Stimulated activated naive CD8-positive, alpha-beta T cell treated with anti-CD3 and anti-CD28 coated beads, Interleukin-15, amount 100 ng/mL, for 72 hours (primary cell): Measurements from ENCODE around the gene GRK6.

ENCODE experiments used
- ATAC-seq: fragments of 150-1000 bp; cut with Tn5 transposase; 2 replicates; pipeline ENCODE4 v1.10.0; 2021; ENCODE audit warnings: mild to moderate bottlenecking, moderate library complexity
- DNase-seq, 2 donors: peaks; one replicate each; pipeline ENCODE4 v3.0.0; 2021 to 2022
- H3K27ac Mint-ChIP-seq, 2 donors: one replicate each; pipeline ENCODE4 v1.8.0; 2022; ENCODE audit warnings: mild to moderate bottlenecking in 2 of 2, mixed read lengths in 2 of 2, moderate library complexity in 2 of 2
- H3K27me3 Mint-ChIP-seq: one replicate; pipeline ENCODE4 v1.8.0; 2022; ENCODE audit warnings: mixed read lengths
- H3K4me1 Mint-ChIP-seq: one replicate; pipeline ENCODE4 v1.8.0; 2022; ENCODE audit warnings: mild to moderate bottlenecking, mixed read lengths
- H3K4me3 Mint-ChIP-seq, 2 donors: one replicate each; pipeline ENCODE4 v1.8.0; 2022; ENCODE audit warnings: mild to moderate bottlenecking in 2 of 2, mixed read lengths in 2 of 2, moderate library complexity in 1 of 2
- H3K9me3 Mint-ChIP-seq, 2 donors: one replicate each; pipeline ENCODE4 v1.8.0; 2022; ENCODE audit warnings: mixed read lengths in 2 of 2

The GRK6 gene

GRCh38 chr5:177440211-177440989, 13.9 kb downstream of the GRK6 start:
- Mint-ChIP-seq H3K4me3 (peak overlapping the region; percentile 19 to 25), H3K4me1 (peaks cover 88% of the 10 kb centered on the region), H3K27ac (peak overlapping the region; percentile 72 to 89), H3K27me3 (no peaks in the 10 kb centered on the region), H3K9me3 (no peaks in the 10 kb centered on the region)
- ATAC-seq (peak; percentile 83), DNase-seq (peak in 1 of 2 donors; percentile 61)

GRCh38 chr5:177440990-177441780, 14.7 kb downstream of the GRK6 start:
- Mint-ChIP-seq H3K9me3 (no peaks in the 10 kb centered on the region), H3K4me1 (peaks cover 91% of the 10 kb centered on the region), H3K4me3 (no peak overlapping the region), H3K27ac (peak overlapping the region in 1 of 2 donors; percentile 93), H3K27me3 (no peaks in the 10 kb centered on the region)
- DNase-seq (no peak), ATAC-seq (no peak)

- H3K9me3 Mint-ChIP-seq, result no peaks in the 10 kb centered on the region
- no peaks in the 10 kb centered on the region for H3K27me3 Mint-ChIP-seq
- no peak overlapping the region for H3K4me3 Mint-ChIP-seq
- peaks cover 83% of the 10 kb centered on the region for H3K4me1 Mint-ChIP-seq
- DNase-seq (no peak), ATAC-seq (no peak)
- H3K27ac Mint-ChIP-seq, result no peak overlapping the region
Measured at GRCh38 chr5:177442066-177442826, 15.8 kb downstream of the GRK6 start.

DNA sequence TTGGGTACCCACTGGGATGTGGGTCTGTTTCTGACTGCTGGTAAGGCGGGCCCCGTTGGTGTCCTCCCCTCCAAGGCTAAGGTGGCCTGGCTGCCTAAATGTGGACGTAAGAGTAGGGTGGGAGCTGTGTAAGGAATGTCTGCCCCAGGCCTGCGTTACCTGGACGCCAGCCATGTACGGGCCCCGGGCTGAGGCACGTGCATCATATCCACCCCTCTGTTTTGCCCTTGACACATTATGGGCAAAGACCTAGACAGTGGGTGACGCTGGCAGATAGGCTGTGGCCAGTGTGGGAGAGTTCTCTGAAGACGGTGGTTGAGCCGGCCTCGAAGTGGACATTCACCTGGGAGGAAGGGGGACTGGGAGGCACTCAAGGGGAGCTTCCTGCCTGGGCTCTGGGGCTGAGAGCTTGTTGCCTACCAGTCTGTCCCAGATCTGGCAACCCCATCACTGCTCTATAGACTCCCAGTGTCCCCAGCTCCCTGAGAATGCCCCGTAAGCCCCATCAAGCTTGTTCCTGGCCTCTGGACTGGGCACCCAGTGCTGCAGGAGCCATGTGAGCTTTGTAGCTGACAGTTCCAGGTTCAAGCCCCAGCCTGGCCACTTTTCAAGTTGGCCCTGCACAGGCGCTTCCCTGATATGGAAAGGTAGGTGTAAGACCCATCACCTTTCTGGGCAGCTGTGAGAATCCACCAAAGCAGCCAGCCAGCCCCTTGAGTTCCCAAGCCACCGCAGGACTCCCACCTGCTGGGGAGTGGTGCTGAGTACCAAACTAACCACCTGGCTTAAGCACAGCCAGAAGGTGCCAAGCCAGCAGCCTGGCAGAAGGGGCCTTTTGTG, 16.9 kb downstream of the GRK6 start:
- no peak for DNase-seq
- H3K9me3 Mint-ChIP-seq, result no peaks in the 10 kb centered on the region
- H3K27ac Mint-ChIP-seq, result no peak overlapping the region
- peak overlapping the region; percentile 41 to 71 for H3K4me3 Mint-ChIP-seq
- H3K27me3 Mint-ChIP-seq, result no peaks in the 10 kb centered on the region
- ATAC-seq, result no peak
- peaks cover 82% of the 10 kb centered on the region for H3K4me1 Mint-ChIP-seq

DNA sequence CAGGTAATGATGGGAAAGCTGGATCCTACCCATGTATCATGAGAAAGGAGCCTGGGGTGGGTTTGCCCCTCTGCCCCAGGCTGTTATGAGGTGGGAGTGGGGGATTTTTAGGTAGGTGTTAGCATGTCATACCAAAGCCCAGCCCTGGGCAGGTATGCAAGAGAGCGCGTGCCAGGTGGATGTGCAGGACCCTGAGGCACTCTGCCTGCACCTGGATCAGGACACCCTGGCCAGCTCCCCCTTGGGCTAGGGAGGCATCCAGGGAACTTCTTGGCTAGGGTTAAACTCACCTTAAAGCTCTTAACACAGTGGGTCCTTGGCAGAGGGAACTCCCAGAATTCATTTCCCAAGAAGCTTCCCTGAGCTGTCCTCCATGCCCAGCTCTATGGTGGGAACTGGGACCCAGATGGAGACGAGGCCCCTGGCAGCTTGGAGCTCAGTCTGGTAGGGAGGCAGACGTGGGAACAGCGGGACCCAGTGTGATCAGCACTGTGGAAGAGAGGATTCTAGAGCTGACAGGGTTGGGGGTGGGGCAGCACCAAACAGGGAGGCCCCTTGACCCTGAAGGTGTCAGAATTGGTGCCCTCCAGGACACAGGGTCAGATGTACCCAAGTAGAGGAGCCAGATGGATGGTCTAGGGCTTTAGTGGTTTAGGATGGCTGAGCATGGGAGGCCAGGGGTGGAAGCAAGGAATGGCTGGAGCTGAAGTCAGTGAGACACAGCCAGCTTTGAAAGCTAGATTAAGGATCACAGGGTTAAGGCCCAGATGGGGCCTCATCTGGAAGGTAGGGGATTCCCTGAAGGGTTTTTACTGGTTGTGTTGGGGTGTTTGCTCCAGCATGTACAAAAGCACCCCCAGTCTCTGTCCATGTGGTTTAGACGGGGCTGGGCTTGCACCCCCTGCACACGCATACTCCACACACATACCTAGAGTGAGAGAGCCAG, 17.9 kb downstream of the GRK6 start:
- Mint-ChIP-seq H3K27me3 (no peaks in the 10 kb centered on the region), H3K4me1 (peaks cover 82% of the 10 kb centered on the region), H3K27ac (peak overlapping the region in 1 of 2 donors; percentile 74), H3K4me3 (peak overlapping the region; percentile 56 to 71), H3K9me3 (no peaks in the 10 kb centered on the region)
- peak; percentile 10 for ATAC-seq
- no peak for DNase-seq

DNA sequence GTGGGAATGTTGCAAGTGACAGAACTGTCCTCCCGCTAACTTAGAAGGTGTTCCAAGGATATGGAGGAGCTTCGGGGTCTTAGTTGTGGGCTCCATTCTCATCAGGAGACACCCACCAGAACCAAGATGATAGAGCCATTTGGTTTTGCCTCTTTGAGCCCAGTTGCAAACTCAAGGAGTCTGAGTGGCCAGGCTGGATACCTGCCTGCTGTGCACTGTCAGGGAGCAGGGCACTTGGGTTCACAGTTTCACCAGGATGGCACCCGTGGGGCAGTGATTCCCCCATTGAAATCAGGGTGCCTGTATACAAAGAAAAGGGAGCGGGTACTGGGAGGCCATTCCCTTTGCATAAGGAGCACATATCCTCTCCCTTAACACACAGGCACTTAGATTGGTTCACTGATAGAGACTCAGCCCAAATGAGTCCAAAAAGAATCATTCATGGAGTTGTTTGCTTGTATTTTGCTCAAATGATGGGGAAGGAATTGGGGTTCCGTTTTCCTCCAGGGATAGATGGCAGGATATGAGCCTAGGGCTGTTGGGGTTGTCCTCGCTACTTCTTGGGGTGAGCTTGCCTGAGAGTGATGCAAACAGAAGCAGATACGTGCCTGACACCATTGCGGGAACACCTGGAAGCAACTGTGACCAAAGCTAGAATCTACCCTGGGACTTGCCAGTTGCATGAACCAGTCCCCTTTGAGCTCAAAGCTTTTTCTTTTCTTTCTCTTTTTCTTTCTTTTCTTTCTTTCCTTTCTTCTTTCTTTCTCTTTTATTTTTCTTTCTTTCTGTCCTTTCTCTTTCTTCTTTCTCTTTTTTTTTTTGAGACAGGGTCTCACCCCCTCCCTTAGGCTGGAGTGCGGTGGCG, 18.8 kb downstream of the GRK6 start:
- H3K4me1 Mint-ChIP-seq, result peaks cover 74% of the 10 kb centered on the region
- H3K27me3 Mint-ChIP-seq, result no peaks in the 10 kb centered on the region
- peak overlapping the region; percentile 71 to 81 for H3K4me3 Mint-ChIP-seq
- peak overlapping the region; percentile 77 to 88 for H3K27ac Mint-ChIP-seq
- DNase-seq (no peak), ATAC-seq (no peak)
- no peaks in the 10 kb centered on the region for H3K9me3 Mint-ChIP-seq

- Mint-ChIP-seq H3K27me3 (no peaks in the 10 kb centered on the region), H3K9me3 (no peaks in the 10 kb centered on the region), H3K4me1 (peaks cover 74% of the 10 kb centered on the region), H3K4me3 (peak overlapping the region; percentile 71 to 81), H3K27ac (peak overlapping the region; percentile 81 to 88)
- ATAC-seq, result no peak
- DNase-seq, result no peak
Measured at GRCh38 chr5:177445917-177446199, 19.4 kb downstream of the GRK6 start.

GRCh38 chr5:177446200-177447065, 20.0 kb downstream of the GRK6 start, which contains the start of gene PRR7:
PRR7 (plus strand) TSS chr5:177446814; CDS start chr5:177455068, 8,254 bp downstream.
- H3K4me1 Mint-ChIP-seq, result peaks cover 72% of the 10 kb centered on the region
- H3K9me3 Mint-ChIP-seq, result no peaks in the 10 kb centered on the region
- H3K4me3 Mint-ChIP-seq, result peak within 1 kb of the TSS; percentile 76 to 81
- no peaks in the 10 kb centered on the region for H3K27me3 Mint-ChIP-seq
- peak; percentile 74 to 78 for DNase-seq
- H3K27ac Mint-ChIP-seq, result peak within 1 kb of the TSS; percentile 81 to 88
- peak; percentile 74 for ATAC-seq

DNA sequence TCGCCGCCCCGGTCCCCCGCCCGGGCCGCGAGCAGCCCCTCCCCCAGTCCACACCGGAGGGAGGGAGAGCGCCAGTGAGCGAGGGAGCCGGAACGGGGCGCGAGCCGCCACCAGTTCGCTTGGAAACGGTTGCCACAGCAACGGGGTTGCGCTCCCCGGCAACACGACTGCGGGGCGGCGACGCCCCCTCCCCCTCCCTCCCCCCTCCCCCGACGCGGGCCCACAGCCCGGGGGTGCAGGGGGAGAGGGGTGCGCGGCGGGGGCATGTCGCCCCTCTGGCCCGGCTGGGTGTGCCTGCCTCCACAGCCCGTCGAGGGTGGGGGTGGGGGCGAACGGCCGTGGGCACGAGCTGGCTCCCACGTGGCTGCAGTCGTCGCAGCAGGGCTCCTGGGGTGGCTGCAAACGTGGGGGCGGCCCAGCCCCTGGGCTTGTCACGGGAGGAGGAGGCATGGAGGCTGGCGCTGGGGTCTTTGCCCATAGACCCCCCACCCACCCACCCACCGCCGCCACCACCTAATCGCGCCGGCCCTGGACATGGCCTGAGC, 20.7 kb downstream of the GRK6 start:
- Mint-ChIP-seq H3K4me3 (peak overlapping the region in 1 of 2 donors; percentile 76), H3K4me1 (peaks cover 72% of the 10 kb centered on the region), H3K9me3 (no peaks in the 10 kb centered on the region), H3K27ac (no peak overlapping the region), H3K27me3 (no peaks in the 10 kb centered on the region)
- ATAC-seq (peak; percentile 44), DNase-seq (peak; percentile 57 to 64)

- Mint-ChIP-seq H3K27ac (peak overlapping the region; percentile 25 to 74), H3K9me3 (no peaks in the 10 kb centered on the region), H3K4me1 (peaks cover 71% of the 10 kb centered on the region), H3K27me3 (no peaks in the 10 kb centered on the region), H3K4me3 (peak overlapping the region; percentile 59 to 76)
- peak; percentile 2 for ATAC-seq
- DNase-seq, result peak in 1 of 2 donors; percentile 43
Measured at GRCh38 chr5:177447611-177448243, 21.3 kb downstream of the GRK6 start.

- Mint-ChIP-seq H3K27me3 (no peaks in the 10 kb centered on the region), H3K9me3 (no peaks in the 10 kb centered on the region), H3K27ac (peak overlapping the region; percentile 61 to 73), H3K4me3 (peak overlapping the region; percentile 59 to 76), H3K4me1 (peaks cover 71% of the 10 kb centered on the region)
- no peak for ATAC-seq
- no peak for DNase-seq
Measured at GRCh38 chr5:177448244-177448950, 21.9 kb downstream of the GRK6 start.
